Ovary (tissue), 9 donors: ENCODE measurements around the gene TCERG1L. TPM values are rescaled to one million over a fixed set of nuclear protein-coding genes. Genes with fewer than 3 reads are reported as not detected.

Source experiments
- DNase-seq, 5 donors: peaks; one replicate each; pipeline ENCODE4 v3.0.0-alpha.2; 2019 to 2020
- H3K27ac ChIP-seq, 2 donors: fragments of 200-600 bp; one replicate each; pipeline versions ENCODE4 v1.5.1 to v1.8.0; 2019 to 2022
- H3K27me3 ChIP-seq: fragments of 200-600 bp; one replicate; pipeline ENCODE4 v1.8.0; 2022
- H3K36me3 ChIP-seq: fragments of 200-600 bp; sonication (generic); one replicate; pipeline ENCODE4 v1.5.1; 2019
- H3K4me1 ChIP-seq: one replicate; pipeline ENCODE4 v1.8.1; 2013; ENCODE audit warnings: mild to moderate bottlenecking, moderate library complexity; ENCODE audit not compliant: insufficient read depth
- H3K4me3 ChIP-seq: fragments of 200-600 bp; sonication (generic); one replicate; pipeline ENCODE4 v1.5.1; 2017
- H3K9me3 ChIP-seq, 2 donors: fragments of 200-600 bp in 1 of 2; sonication (generic) in 1 of 2; one replicate each; pipeline versions ENCODE4 v1.5.1 to v1.8.1; 2013 to 2019; ENCODE audit warnings: mild to moderate bottlenecking in 1 of 2, moderate library complexity in 1 of 2
- EP300 ChIP-seq: sonication (generic); formaldehyde crosslinking; IDR thresholded peaks from one replicate; pipeline ENCODE4 v1.6.1; 2017; ENCODE audit warnings: antibody characterized with exemption
- POLR2A ChIP-seq: fragments of 450-650 bp; IDR thresholded peaks from one replicate; pipeline ENCODE4 v1.6.1; 2017; ENCODE audit warnings: antibody characterized with exemption, mild to moderate bottlenecking, moderate library complexity
- WGBS, 3 donors: extraction: QIAGEN DNeasy Blood & Tissue Kit in 1 of 3; methylation state at CpG; one replicate each; pipeline versions ENCODE4 v1.1.5 to v1.1.7; 2013 to 2017; 5-methylcytosine and 5-hydroxymethylcytosine counted together
- intact Hi-C, 4 donors: fragments of 100-400 bp; cut with DNase I; formaldehyde crosslinking; loops; one replicate each; pipeline versions ENCODE4 v1.11.0 to v1.15.1; 2022 to 2023
- polyA plus RNA-seq, 2 donors: library from polyadenylated mRNA; stranded (reverse); fragments of 200-250 nt in 1 of 2; fragments of 350-450 nt in 1 of 2; fragmentation: Illumina TruSeq in 1 of 2; extraction: RNeasy Lipid Tissue Mini Kit (QIAGEN cat#74804) in 1 of 2; gene quantifications; one replicate each; pipeline ENCODE4 v1.2.3, GENCODE V29; 2013 to 2014
- total RNA-seq, 7 donors: library from RNA; depleted of rRNA in 2 of 7; stranded (reverse); fragments of >200 nt in 2 of 7; fragmentation: NEBNext Ultra II Directional in 3 of 7; extraction: Animal tissue kit (Norgen Biotek cat#: 25700) in 3 of 7; gene quantifications; one replicate each; pipeline versions ENCODE4 v1.1.0 to v1.2.4, GENCODE V29; 2016 to 2023
- TF ChIP-seq, protein P1 (sequence below), 3 donors: fragments of 450-650 bp in 2 of 3; fragments of 200-600 bp in 1 of 3; IDR thresholded peaks; one replicate each; pipeline versions ENCODE4 v1.5.1 to v1.8.0; 2016 to 2022; ENCODE audit warnings: antibody characterized with exemption in 3 of 3, mild to moderate bottlenecking in 1 of 3
- donor health status: DM: no; HTN: no; CAD: no; lungs with moderate emphysema.
- donor health status: DM: no; HTN: no; CAD: no.
- donor health status: Bipolar disorder and iron deficiency.
- donor health status: DM: yes; HTN: yes; CAD: no.
- donor health status: DM: no; HTN: no; CAD: no.
- donor health status: DM: yes; HTN: yes; CAD: no.

TCERG1L gene
- total and polyA plus RNA-seq, 9 donors, result 1.1 to 8.0 (median 1.8) TPM

DNA sequence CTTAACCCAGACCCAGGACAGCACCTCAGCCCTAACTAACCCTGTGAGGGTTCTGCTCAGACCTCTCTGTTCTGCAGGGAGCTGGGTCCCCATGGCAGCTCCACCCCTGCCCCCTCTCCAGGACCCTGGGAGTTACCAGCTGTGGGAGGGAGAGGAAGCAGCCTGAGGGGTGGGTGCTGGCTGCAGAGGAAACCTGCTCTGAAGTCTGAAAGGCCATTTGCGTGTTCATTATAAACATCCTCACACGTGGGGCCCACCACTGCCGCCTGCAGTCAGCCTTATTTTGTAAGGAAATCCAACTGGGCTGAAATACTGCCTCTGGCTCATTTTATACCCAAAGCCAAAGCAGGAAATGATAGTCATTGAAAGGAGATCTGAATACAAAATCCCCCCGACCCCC, 195.7 kb downstream of the TCERG1L start:
- H3K9me3 ChIP-seq, result no peaks in the 10 kb centered on the region
- WGBS, 3 donors, result 73 to 86% (median 75%) methylated on average over 4 of the region's 4 CpGs
- no peak overlapping the region for H3K4me3 ChIP-seq
- TF ChIP-seq, protein P1, sequence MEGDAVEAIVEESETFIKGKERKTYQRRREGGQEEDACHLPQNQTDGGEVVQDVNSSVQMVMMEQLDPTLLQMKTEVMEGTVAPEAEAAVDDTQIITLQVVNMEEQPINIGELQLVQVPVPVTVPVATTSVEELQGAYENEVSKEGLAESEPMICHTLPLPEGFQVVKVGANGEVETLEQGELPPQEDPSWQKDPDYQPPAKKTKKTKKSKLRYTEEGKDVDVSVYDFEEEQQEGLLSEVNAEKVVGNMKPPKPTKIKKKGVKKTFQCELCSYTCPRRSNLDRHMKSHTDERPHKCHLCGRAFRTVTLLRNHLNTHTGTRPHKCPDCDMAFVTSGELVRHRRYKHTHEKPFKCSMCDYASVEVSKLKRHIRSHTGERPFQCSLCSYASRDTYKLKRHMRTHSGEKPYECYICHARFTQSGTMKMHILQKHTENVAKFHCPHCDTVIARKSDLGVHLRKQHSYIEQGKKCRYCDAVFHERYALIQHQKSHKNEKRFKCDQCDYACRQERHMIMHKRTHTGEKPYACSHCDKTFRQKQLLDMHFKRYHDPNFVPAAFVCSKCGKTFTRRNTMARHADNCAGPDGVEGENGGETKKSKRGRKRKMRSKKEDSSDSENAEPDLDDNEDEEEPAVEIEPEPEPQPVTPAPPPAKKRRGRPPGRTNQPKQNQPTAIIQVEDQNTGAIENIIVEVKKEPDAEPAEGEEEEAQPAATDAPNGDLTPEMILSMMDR (IDR thresholded peaks at IDR 0.05), result no peak
- TF ChIP-seq POLR2A, result no peak
- no peaks in the 10 kb centered on the region for H3K27me3 ChIP-seq
- no peaks in the 10 kb centered on the region for H3K36me3 ChIP-seq
- no peaks in the 10 kb centered on the region for H3K4me1 ChIP-seq
- DNase-seq, result no peak
- intact Hi-C loops, result no loop called here
- no peak overlapping the region for H3K27ac ChIP-seq

DNA sequence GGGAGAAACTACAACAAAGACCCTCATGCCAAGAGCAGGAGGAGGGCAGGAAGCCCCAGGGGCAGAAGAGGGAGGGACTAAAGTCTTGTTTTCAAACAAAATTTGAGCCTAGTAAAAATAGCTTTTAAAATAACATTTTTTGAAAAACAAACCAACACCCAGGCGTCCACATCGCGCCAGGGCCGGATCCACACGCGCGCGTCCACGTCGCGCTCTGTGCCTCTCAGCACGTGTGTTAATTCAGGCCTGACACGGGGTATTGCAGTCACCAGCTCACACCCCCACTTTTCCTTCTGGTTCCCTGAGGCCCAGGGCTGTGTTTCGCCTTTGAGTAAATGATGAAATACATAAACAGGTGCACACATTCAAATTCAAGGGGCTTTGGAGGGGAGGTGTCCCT, 196.2 kb downstream of the TCERG1L start:
- Histone ChIP-seq H3K36me3 (no peaks in the 10 kb centered on the region), H3K9me3 (no peaks in the 10 kb centered on the region), H3K27ac (no peak overlapping the region), H3K27me3 (no peaks in the 10 kb centered on the region), H3K4me1 (no peaks in the 10 kb centered on the region), H3K4me3 (no peak overlapping the region)
- TF ChIP-seq EP300 (no peak), POLR2A (no peak)
- TF ChIP-seq, protein P1 (IDR thresholded peaks at IDR 0.05), result no peak
- no peak for DNase-seq
- WGBS, 3 donors, result 91 to 97% (median 96%) methylated on average over 14 of the region's 14 CpGs
- intact Hi-C loops, result no loop called here

DNA sequence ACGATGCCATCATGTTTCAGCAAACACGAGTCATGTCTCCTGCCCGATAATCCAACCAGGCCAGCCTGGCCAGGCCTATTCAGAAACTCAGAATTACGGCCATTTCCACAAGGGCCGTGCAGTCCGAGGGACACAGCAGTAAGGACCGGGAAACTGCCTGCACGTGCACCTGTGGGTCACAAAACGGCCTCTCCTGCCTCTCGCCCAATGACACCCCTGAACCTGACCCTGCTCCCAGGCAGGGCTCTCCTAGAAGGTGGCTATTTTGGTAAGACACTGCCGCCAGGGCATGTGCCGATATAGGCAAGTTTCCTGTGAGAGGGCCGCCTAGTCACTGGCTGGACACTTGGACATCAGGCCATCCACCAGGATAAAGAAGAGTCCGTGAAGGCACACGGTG, 196.7 kb downstream of the TCERG1L start:
- Histone ChIP-seq H3K9me3 (no peaks in the 10 kb centered on the region), H3K4me3 (no peak overlapping the region), H3K27me3 (no peaks in the 10 kb centered on the region), H3K27ac (no peak overlapping the region), H3K4me1 (no peaks in the 10 kb centered on the region), H3K36me3 (no peaks in the 10 kb centered on the region)
- 93 to 95% (median 93%) methylated on average over 15 of the region's 15 CpGs for WGBS, 3 donors
- DNase-seq, result no peak
- intact Hi-C loops, result no loop called here
- TF ChIP-seq, protein P1 (IDR thresholded peaks at IDR 0.05), result no peak
- TF ChIP-seq EP300, result no peak
- TF ChIP-seq POLR2A, result no peak

DNA sequence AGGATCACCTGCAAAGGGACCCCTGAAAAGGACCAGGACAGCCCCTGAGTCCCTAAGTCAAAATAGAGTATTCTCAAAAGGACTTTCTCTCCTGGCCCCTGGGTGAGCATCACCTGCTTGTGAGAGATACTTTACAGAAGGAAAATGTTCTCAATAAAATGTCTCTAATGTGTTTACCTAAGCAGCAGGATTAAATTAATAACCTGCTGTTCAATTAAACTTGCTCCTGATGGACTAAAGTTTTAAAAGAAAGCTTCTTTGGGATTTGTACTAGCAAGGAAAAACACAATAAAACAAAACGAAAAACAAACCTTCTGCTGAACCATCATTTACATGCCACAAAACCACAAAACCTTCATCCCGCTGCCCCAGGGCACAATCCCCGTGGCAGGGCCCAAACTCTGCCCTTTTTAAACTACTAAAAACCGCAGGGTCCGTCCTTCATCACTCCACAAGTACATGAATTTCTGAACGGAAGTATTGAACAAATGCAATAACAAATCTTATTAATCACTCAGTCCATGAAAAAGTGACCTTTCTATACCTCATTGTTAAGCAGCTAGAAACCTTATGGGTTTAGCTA, 197.7 kb downstream of the TCERG1L start:
- Histone ChIP-seq H3K36me3 (no peaks in the 10 kb centered on the region), H3K27me3 (no peaks in the 10 kb centered on the region), H3K27ac (no peak overlapping the region), H3K9me3 (no peaks in the 10 kb centered on the region), H3K4me3 (no peak overlapping the region), H3K4me1 (peaks cover 2% of the 10 kb centered on the region)
- WGBS, 3 donors, result 38 to 61% (median 53%) methylated on average over 6 of the region's 6 CpGs
- no peak for DNase-seq
- no peak for TF ChIP-seq EP300
- TF ChIP-seq, protein P1 (IDR thresholded peaks at IDR 0.05), result no peak
- no peak for TF ChIP-seq POLR2A
- intact Hi-C loops, result no loop called here
